HepG2 (cell line): ENCODE data around the gene SLC12A5. TPM values are rescaled to one million over a fixed set of nuclear protein-coding genes. Genes with fewer than 3 reads are reported as not detected.

Experiments used
- ATAC-seq: fragments of 200-7000 bp; cut with Tn5 transposase; 3 replicates; pipeline ENCODE4 v1.9.1; 2020; ENCODE audit warnings: mild to moderate bottlenecking, moderate library complexity
- BruUV-seq: library from RNA; stranded (reverse); fragments of 400-500 nt; replicated peaks from 2 replicates; lab custom pipeline; 2021; lab: Mats Ljungman, UMichigan
- CTCF ChIA-PET: fragments of 300-600 bp; formaldehyde crosslinking; extraction: SDS; loops from one replicate; lab custom pipeline; 2021; ENCODE audit warnings: low total read pairs, inconsistent platforms, low intra/inter-chr PET ratio; lab: Yijun Ruan, JAX
- POLR2A ChIA-PET: fragments of 350-600 bp; sonication (Branson Sonifier 250); formaldehyde crosslinking; loops from one replicate; lab custom pipeline; 2020; ENCODE audit warnings: antibody characterized with exemption, inconsistent platforms; lab: Yijun Ruan, JAX
- DNase-seq: peaks from one replicate; pipeline ENCODE4 v3.0.0-alpha.2; 2015; ENCODE audit warnings: low spot score
- FAIRE-seq: peaks from 3 replicates; lab custom pipeline; 2011; peaks lifted over from hg19 to GRCh38; lab: Jason Lieb, UNC
- H2AFZ ChIP-seq: one replicate; pipeline ENCODE4 v1.6.1; 2011; ENCODE audit warnings: low read length, inconsistent platforms
- H3K27ac ChIP-seq: fragments of 300-600 bp; 3 replicates; pipeline ENCODE4 v1.8.0; 2011; ENCODE audit warnings: mixed run types, mild to moderate bottlenecking, mixed read lengths, low read length, inconsistent platforms; ENCODE audit not compliant: insufficient read depth; ENCODE audit errors: extremely low read length
- H3K27me3 ChIP-seq, 2 experiments: fragments of 200-600 bp in 1 of 2; 2 replicates in 1 of 2; 3 replicates in 1 of 2; pipeline versions ENCODE4 v1.6.0 to v1.8.0; 2011; ENCODE audit warnings: low read length in 2 of 2, mild to moderate bottlenecking in 2 of 2, moderate library complexity in 2 of 2, inconsistent platforms in 1 of 2; ENCODE audit not compliant: insufficient read depth in 2 of 2, control insufficient read depth in 1 of 2
- H3K36me3 ChIP-seq, 2 experiments: fragments of 200-600 bp in 1 of 2; replicated peaks in 1 of 2; 2 replicates in 1 of 2; 3 replicates in 1 of 2; pipeline versions ENCODE4 v1.5.1 to v1.8.0; 2011; ENCODE audit warnings: low read length in 2 of 2, inconsistent platforms in 1 of 2; ENCODE audit not compliant: insufficient read depth in 2 of 2, control insufficient read depth in 1 of 2
- H3K4me1 ChIP-seq: 2 replicates; pipeline ENCODE4 v1.5.1; 2012; ENCODE audit warnings: low read length, inconsistent platforms; ENCODE audit not compliant: insufficient read depth
- H3K4me2 ChIP-seq: 2 replicates; pipeline ENCODE4 v1.6.0; 2011; ENCODE audit warnings: low read depth, low read length, inconsistent platforms
- H3K4me3 ChIP-seq, 3 experiments: fragments of 200-600 bp in 1 of 3; sonication (generic), shearing (Covaris generic) in 1 of 3; replicated peaks in 1 of 3; 2 replicates each; pipeline ENCODE4 v1.5.1; 2011 to 2016; ENCODE audit warnings: low read length in 3 of 3, inconsistent platforms in 2 of 3, low read depth in 2 of 3, mild to moderate bottlenecking in 2 of 3, control low read depth in 1 of 3, mixed read lengths in 1 of 3; ENCODE audit not compliant: insufficient read depth in 1 of 3
- H3K79me2 ChIP-seq: one replicate; pipeline ENCODE4 v1.6.1; 2011; ENCODE audit warnings: low read length, inconsistent platforms; ENCODE audit not compliant: insufficient read depth
- H3K9ac ChIP-seq: 2 replicates; pipeline ENCODE4 v1.6.0; 2011; ENCODE audit warnings: mild to moderate bottlenecking, low read depth, low read length, inconsistent platforms; ENCODE audit not compliant: insufficient read depth
- H3K9me3 ChIP-seq: 2 replicates; pipeline ENCODE4 v1.5.1; 2012; ENCODE audit warnings: mild to moderate bottlenecking, low read length
- H4K20me1 ChIP-seq: 2 replicates; pipeline ENCODE4 v1.6.0; 2011; ENCODE audit warnings: inconsistent platforms, mild to moderate bottlenecking, low read length, moderate library complexity; ENCODE audit not compliant: insufficient read depth
- DR1 ChIP-seq: sonication (generic); formaldehyde crosslinking; IDR thresholded peaks from 2 replicates; pipeline ENCODE4 v1.8.0; 2021; ENCODE audit warnings: mild to moderate bottlenecking, missing genetic modification reagents, inconsistent platforms
- HNF1B ChIP-seq: sonication (generic); formaldehyde crosslinking; IDR thresholded peaks from 2 replicates; pipeline ENCODE4 v1.5.1; 2020; ENCODE audit warnings: mild to moderate bottlenecking, moderate library complexity, missing genetic modification reagents
- ZBTB49 ChIP-seq: sonication (generic); formaldehyde crosslinking; IDR thresholded peaks from 2 replicates; pipeline ENCODE4 v1.4.0; 2020; ENCODE audit warnings: missing genetic modification reagents, borderline replicate concordance
- ZFP62 ChIP-seq: sonication (generic); formaldehyde crosslinking; IDR thresholded peaks from 2 replicates; pipeline ENCODE4 v1.4.0; 2020; ENCODE audit warnings: missing genetic modification reagents
- ZNF563 ChIP-seq: sonication (generic); formaldehyde crosslinking; IDR thresholded peaks from 2 replicates; pipeline ENCODE4 v1.8.0; 2022; ENCODE audit warnings: mild to moderate bottlenecking, moderate library complexity, missing genetic modification reagents
- ZNF703 ChIP-seq: sonication (generic); formaldehyde crosslinking; IDR thresholded peaks from 2 replicates; pipeline ENCODE4 v1.5.1; 2020; ENCODE audit warnings: missing genetic modification reagents, mild to moderate bottlenecking, moderate library complexity, borderline replicate concordance
- ZNF775 ChIP-seq: sonication (generic); formaldehyde crosslinking; IDR thresholded peaks from 2 replicates; pipeline ENCODE4 v1.4.0; 2020; ENCODE audit warnings: missing genetic modification reagents, mild to moderate bottlenecking, moderate library complexity, borderline replicate concordance
- WGBS: methylation state at CpG from one replicate; pipeline ENCODE4 v1.1.6; 2017; ENCODE audit warnings: low lambda C conversion rate; 5-methylcytosine and 5-hydroxymethylcytosine counted together
- in situ Hi-C: cut with HindIII; loops from 2 replicates; pipeline ENCODE4 v1.10.0; 2017; ENCODE audit warnings: low pct_unique_long_range_greater_than_20kb; ENCODE audit not compliant: extremely low pct_ligation_motif_present
- intact Hi-C: fragments of 100-400 bp; cut with micrococcal nuclease; formaldehyde crosslinking; loops from one replicate; pipeline ENCODE4 v1.10.0; 2022; ENCODE audit not compliant: unreplicated experiment
- polyA plus RNA-seq, 8 experiments: library from polyadenylated mRNA; depleted of rRNA in 3 of 8; stranded (reverse) in 7 of 8; unstranded in 1 of 8; fragments of >200 nt; fragmentation: Illumina TruSeq in 4 of 8; extraction: Trizol in 4 of 8; gene quantifications; 2 replicates each; pipeline versions ENCODE4 v1.2.1 to v1.2.3, GENCODE V29; 2011 to 2016; ENCODE audit warnings: low read depth in 4 of 8, missing spikeins in 1 of 8, mixed read lengths in 1 of 8; ENCODE audit not compliant: insufficient read depth in 1 of 8
- total RNA-seq, 5 experiments: library from RNA; depleted of rRNA; stranded (reverse); fragments of >200 nt; fragmentation: Illumina TruSeq; extraction: Trizol; gene quantifications; 2 replicates each; pipeline ENCODE4 v1.2.3, GENCODE V29; 2016; ENCODE audit warnings: low read depth in 1 of 5
- TF ChIP-seq, protein P1 (sequence below): sonication (generic); formaldehyde crosslinking; IDR thresholded peaks from 2 replicates; pipeline ENCODE4 v1.4.0; 2020; ENCODE audit warnings: missing genetic modification reagents
- TF ChIP-seq, protein P2 (sequence below): sonication (generic); formaldehyde crosslinking; IDR thresholded peaks from 2 replicates; pipeline ENCODE4 v1.5.0; 2020; ENCODE audit warnings: mild to moderate bottlenecking, missing genetic modification reagents
- TF ChIP-seq, protein P3 (sequence below): IDR thresholded peaks from 2 replicates; pipeline ENCODE4 v1.6.1; 2016

The SLC12A5 gene
- total and polyA plus RNA-seq, 2 of the 13 experiments (the other 11 are each of a cell fraction or from before 2014, with no cell fraction given), result 4.3 to 5.4 TPM

GRCh38 chr20:46108435-46108841 lies 79.4 kb downstream of the SLC12A5 start:
- FAIRE-seq (no peak), ATAC-seq (no peak), DNase-seq (no peak)
- H3K9me3 ChIP-seq, result no peaks in the 10 kb centered on the region
- no peak for TF ChIP-seq ZFP62 (CRISPR knock-in tag)
- TF ChIP-seq, protein P1, sequence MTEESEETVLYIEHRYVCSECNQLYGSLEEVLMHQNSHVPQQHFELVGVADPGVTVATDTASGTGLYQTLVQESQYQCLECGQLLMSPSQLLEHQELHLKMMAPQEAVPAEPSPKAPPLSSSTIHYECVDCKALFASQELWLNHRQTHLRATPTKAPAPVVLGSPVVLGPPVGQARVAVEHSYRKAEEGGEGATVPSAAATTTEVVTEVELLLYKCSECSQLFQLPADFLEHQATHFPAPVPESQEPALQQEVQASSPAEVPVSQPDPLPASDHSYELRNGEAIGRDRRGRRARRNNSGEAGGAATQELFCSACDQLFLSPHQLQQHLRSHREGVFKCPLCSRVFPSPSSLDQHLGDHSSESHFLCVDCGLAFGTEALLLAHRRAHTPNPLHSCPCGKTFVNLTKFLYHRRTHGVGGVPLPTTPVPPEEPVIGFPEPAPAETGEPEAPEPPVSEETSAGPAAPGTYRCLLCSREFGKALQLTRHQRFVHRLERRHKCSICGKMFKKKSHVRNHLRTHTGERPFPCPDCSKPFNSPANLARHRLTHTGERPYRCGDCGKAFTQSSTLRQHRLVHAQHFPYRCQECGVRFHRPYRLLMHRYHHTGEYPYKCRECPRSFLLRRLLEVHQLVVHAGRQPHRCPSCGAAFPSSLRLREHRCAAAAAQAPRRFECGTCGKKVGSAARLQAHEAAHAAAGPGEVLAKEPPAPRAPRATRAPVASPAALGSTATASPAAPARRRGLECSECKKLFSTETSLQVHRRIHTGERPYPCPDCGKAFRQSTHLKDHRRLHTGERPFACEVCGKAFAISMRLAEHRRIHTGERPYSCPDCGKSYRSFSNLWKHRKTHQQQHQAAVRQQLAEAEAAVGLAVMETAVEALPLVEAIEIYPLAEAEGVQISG (CRISPR knock-in tag), result no peak
- TF ChIP-seq ZBTB49, result no peak
- TF ChIP-seq DR1 (CRISPR knock-in tag), result no peak
- TF ChIP-seq, protein P2, sequence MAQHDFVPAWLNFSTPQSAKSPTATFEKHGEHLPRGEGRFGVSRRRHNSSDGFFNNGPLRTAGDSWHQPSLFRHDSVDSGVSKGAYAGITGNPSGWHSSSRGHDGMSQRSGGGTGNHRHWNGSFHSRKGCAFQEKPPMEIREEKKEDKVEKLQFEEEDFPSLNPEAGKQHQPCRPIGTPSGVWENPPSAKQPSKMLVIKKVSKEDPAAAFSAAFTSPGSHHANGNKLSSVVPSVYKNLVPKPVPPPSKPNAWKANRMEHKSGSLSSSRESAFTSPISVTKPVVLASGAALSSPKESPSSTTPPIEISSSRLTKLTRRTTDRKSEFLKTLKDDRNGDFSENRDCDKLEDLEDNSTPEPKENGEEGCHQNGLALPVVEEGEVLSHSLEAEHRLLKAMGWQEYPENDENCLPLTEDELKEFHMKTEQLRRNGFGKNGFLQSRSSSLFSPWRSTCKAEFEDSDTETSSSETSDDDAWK, result no peak
- TF ChIP-seq ZNF703 (CRISPR knock-in tag), result no peak
- no peak for TF ChIP-seq ZNF563 (CRISPR knock-in tag)
- TF ChIP-seq, protein P3, sequence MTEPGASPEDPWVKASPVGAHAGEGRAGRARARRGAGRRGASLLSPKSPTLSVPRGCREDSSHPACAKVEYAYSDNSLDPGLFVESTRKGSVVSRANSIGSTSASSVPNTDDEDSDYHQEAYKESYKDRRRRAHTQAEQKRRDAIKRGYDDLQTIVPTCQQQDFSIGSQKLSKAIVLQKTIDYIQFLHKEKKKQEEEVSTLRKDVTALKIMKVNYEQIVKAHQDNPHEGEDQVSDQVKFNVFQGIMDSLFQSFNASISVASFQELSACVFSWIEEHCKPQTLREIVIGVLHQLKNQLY (CRISPR knock-in tag), result no peak
- TF ChIP-seq HNF1B, result no peak
- TF ChIP-seq ZNF775, result no peak
- H3K27me3 ChIP-seq, result peaks cover 7 to 41% of the 10 kb centered on the region in 2 experiments; a peak in 4 of 5 replicates
- intact Hi-C loops (no loop called here), in situ Hi-C loops (no loop called here)
- H2AFZ ChIP-seq, result no peak overlapping the region
- H3K36me3 ChIP-seq, result no peaks in the 10 kb centered on the region
- no peaks in the 10 kb centered on the region for H4K20me1 ChIP-seq
- ChIA-PET CTCF (no interaction called here), POLR2A (no interaction called here)
- no peak overlapping the region for H3K4me2 ChIP-seq
- 21% methylated on average over 5 of the region's 5 CpGs for WGBS
- no peak overlapping the region for H3K27ac ChIP-seq
- no peaks in the 10 kb centered on the region for H3K79me2 ChIP-seq
- no peak overlapping the region for H3K9ac ChIP-seq
- BruUV-seq, result no TSS peak
- no peak overlapping the region for H3K4me3 ChIP-seq
- no peaks in the 10 kb centered on the region for H3K4me1 ChIP-seq
